PC-3 (cell line): Measurements from ENCODE around the gene SPTLC2. TPM values are rescaled to one million over a fixed set of nuclear protein-coding genes. Genes with fewer than 3 reads are reported as not detected.

Experiments used
- ATAC-seq: fragments of 200-7000 bp; cut with Tn5 transposase; 2 replicates; pipeline ENCODE4 v1.9.1; 2020; ENCODE audit warnings: mild to moderate bottlenecking, moderate library complexity
- BruUV-seq: library from RNA; stranded (reverse); fragments of 400-500 nt; replicated peaks from 2 replicates; lab custom pipeline; 2021; lab: Mats Ljungman, UMichigan
- CTCF ChIA-PET: fragments of 300-600 bp; sonication (Branson Sonifier 250); formaldehyde crosslinking; loops from one replicate; lab custom pipeline; 2022; ENCODE audit warnings: antibody characterized with exemption; lab: Charles Lee
- POLR2A ChIA-PET: fragments of 300-600 bp; sonication (Branson Sonifier 250); formaldehyde crosslinking; loops from one replicate; lab custom pipeline; 2022; ENCODE audit warnings: antibody characterized with exemption; ENCODE audit not compliant: unreplicated experiment; lab: Charles Lee
- DNase-seq: peaks from one replicate; pipeline ENCODE4 v3.0.0-alpha.2; 2015
- H2AFZ ChIP-seq: fragments of 300-600 bp; sonication (generic); 2 replicates; pipeline ENCODE4 v1.6.0; 2016; ENCODE audit warnings: antibody characterized with exemption, low read length
- H3F3A ChIP-seq: fragments of 300-600 bp; sonication (generic); one replicate; pipeline ENCODE4 v1.6.0; 2017; ENCODE audit warnings: antibody characterized with exemption, low read length, control low read depth, mild to moderate bottlenecking; ENCODE audit not compliant: unreplicated experiment
- H3K27ac ChIP-seq: fragments of 300-600 bp; sonication (generic); 2 replicates; pipeline ENCODE4 v1.5.1; 2016; ENCODE audit warnings: mild to moderate bottlenecking, low read length
- H3K27me3 ChIP-seq: fragments of 300-600 bp; sonication (generic); 2 replicates; pipeline ENCODE4 v1.6.1; 2016; ENCODE audit warnings: low read length, mixed read lengths
- H3K36me3 ChIP-seq: fragments of 300-600 bp; sonication (generic); 2 replicates; pipeline ENCODE4 v1.6.1; 2016; ENCODE audit warnings: low read depth, mixed run types, low read length, mixed read lengths
- H3K4me1 ChIP-seq: fragments of 300-600 bp; sonication (generic); 2 replicates; pipeline ENCODE4 v1.5.1; 2016; ENCODE audit warnings: low read length; ENCODE audit not compliant: insufficient read depth
- H3K4me2 ChIP-seq: fragments of 300-600 bp; sonication (generic); 2 replicates; pipeline ENCODE4 v1.6.0; 2016; ENCODE audit warnings: low read length
- H3K4me3 ChIP-seq: fragments of 300-600 bp; sonication (generic); 2 replicates; pipeline ENCODE4 v1.5.1; 2016; ENCODE audit warnings: mild to moderate bottlenecking, low read length, mixed read lengths
- H3K79me2 ChIP-seq: fragments of 300-600 bp; sonication (generic); 2 replicates; pipeline ENCODE4 v1.6.1; 2017; ENCODE audit warnings: low read length, mixed read lengths
- H3K9ac ChIP-seq: fragments of 300-600 bp; sonication (generic); 2 replicates; pipeline ENCODE4 v1.6.0; 2016; ENCODE audit warnings: mild to moderate bottlenecking, low read length
- H3K9me2 ChIP-seq: fragments of 300-600 bp; sonication (generic); replicated peaks from 2 replicates; pipeline ENCODE4 v1.6.1; 2016; ENCODE audit warnings: mixed run types, low read length, mixed read lengths
- H3K9me3 ChIP-seq: fragments of 300-600 bp; sonication (generic); 2 replicates; pipeline ENCODE4 v1.6.1; 2016; ENCODE audit warnings: low read length, mixed read lengths
- H4K20me1 ChIP-seq: fragments of 300-600 bp; sonication (generic); 2 replicates; pipeline ENCODE4 v1.6.1; 2016; ENCODE audit warnings: low read length, mixed read lengths
- CTCF ChIP-seq: fragments of 300-600 bp; sonication (generic); conservative IDR thresholded peaks from 2 replicates; pipeline ENCODE4 v1.5.1; 2017; ENCODE audit warnings: antibody characterized with exemption, low read depth, mild to moderate bottlenecking, low read length
- EZH2 ChIP-seq: fragments of 300-600 bp; sonication (generic); IDR thresholded peaks from one replicate; pipeline ENCODE4 v1.6.1; 2017; ENCODE audit warnings: antibody characterized with exemption, mild to moderate bottlenecking, low read length; ENCODE audit not compliant: unreplicated experiment
- EZH2phosphoT487 ChIP-seq: fragments of 300-600 bp; sonication (generic); IDR thresholded peaks from 2 replicates; pipeline ENCODE4 v1.6.1; 2018; ENCODE audit warnings: mild to moderate bottlenecking, antibody characterized with exemption, low read length, borderline replicate concordance
- intact Hi-C: fragments of 100-400 bp; cut with micrococcal nuclease; formaldehyde crosslinking; loops from 2 replicates; pipeline ENCODE4 v1.9.0; 2023
- total RNA-seq: library from RNA; depleted of rRNA; stranded (reverse); fragments of >200 nt; gene quantifications from 2 replicates; pipeline ENCODE4 v1.2.3, GENCODE V29; 2014

The SPTLC2 gene
- total RNA-seq, 1 experiment from 2014 or later, result 27.6 TPM

GRCh38 chr14:77622366-77622961 is 6.0 kb upstream of the SPTLC2 start:
- Histone ChIP-seq H3K27me3 (no peaks in the 10 kb centered on the region), H3F3A (no peaks in the 10 kb centered on the region), H3K36me3 (no peaks in the 10 kb centered on the region), H3K4me1 (peaks cover 12% of the 10 kb centered on the region), H2AFZ (no peak overlapping the region), H3K9me2 (no peaks in the 10 kb centered on the region), H3K9ac (no peak overlapping the region), H3K79me2 (no peaks in the 10 kb centered on the region), H3K4me2 (no peak overlapping the region), H3K27ac (0 out of 2 replicates have a peak overlapping the region, but pooled peaks have one; percentile 2), H4K20me1 (no peaks in the 10 kb centered on the region), H3K9me3 (no peaks in the 10 kb centered on the region), H3K4me3 (no peak overlapping the region)
- CTCF ChIA-PET, result interaction anchor here (0.6 kb wide), 1 partner anchor 71 kb away, joined by 5 read pairs; no protein-coding TSS in a partner anchor
- TF ChIP-seq EZH2, result no peak
- no peak for TF ChIP-seq CTCF
- TF ChIP-seq EZH2phosphoT487, result no peak
- POLR2A ChIA-PET, result no interaction called here
- BruUV-seq, result no TSS peak
- intact Hi-C loops, result no loop called here
- DNase-seq (peak; percentile 69), ATAC-seq (peak; percentile 76)

- Histone ChIP-seq H3F3A (no peaks in the 10 kb centered on the region), H3K9me3 (no peaks in the 10 kb centered on the region), H3K36me3 (no peaks in the 10 kb centered on the region), H4K20me1 (peaks cover 4% of the 10 kb centered on the region), H3K4me3 (no peak overlapping the region), H3K4me2 (no peak overlapping the region), H3K79me2 (peaks cover 11% of the 10 kb centered on the region), H2AFZ (no peak overlapping the region), H3K9ac (no peak overlapping the region), H3K4me1 (peaks cover 12% of the 10 kb centered on the region), H3K27me3 (no peaks in the 10 kb centered on the region), H3K9me2 (no peaks in the 10 kb centered on the region), H3K27ac (no peak overlapping the region)
- TF ChIP-seq EZH2 (no peak), EZH2phosphoT487 (no peak), CTCF (no peak)
- BruUV-seq, result no TSS peak
- ChIA-PET CTCF (interaction anchor here (0.7 kb wide), 1 partner anchor 81 kb away, joined by 3 read pairs; no protein-coding TSS in a partner anchor), POLR2A (no interaction called here)
- ATAC-seq, result no peak
- DNase-seq, result no peak
- intact Hi-C loops, result no loop called here
Measured at GRCh38 chr14:77620222-77620870, 3.9 kb upstream of the SPTLC2 start.
